Activated naive CD4-positive, alpha-beta T cell treated with anti-CD3 and anti-CD28 coated beads for 36 hours (primary cell): ENCODE measurements around the gene IL10RB. TPM values are rescaled to one million over a fixed set of nuclear protein-coding genes. Genes with fewer than 3 reads are reported as not detected.
"Not testable (repeated sequence)": the region's sequence is repeated elsewhere in the genome, so short reads cannot be mapped to it uniquely, and the experiment has no call there.

Source experiments
- CTCF ChIA-PET: fragments of 350-600 bp; sonication (Branson Sonifier 250); formaldehyde crosslinking; loops from one replicate; lab custom pipeline; 2021; ENCODE audit warnings: antibody characterized with exemption; lab: Charles Lee
- DNase-seq: peaks from one replicate; pipeline ENCODE4 v3.0.0-alpha.2; 2020
- H3K27ac Mint-ChIP-seq: one replicate; pipeline ENCODE4 v1.8.0; 2021; ENCODE audit warnings: mild to moderate bottlenecking, mixed read lengths
- H3K27me3 Mint-ChIP-seq: one replicate; pipeline ENCODE4 v1.8.0; 2021; ENCODE audit warnings: low read depth, mixed read lengths
- H3K36me3 Mint-ChIP-seq: one replicate; pipeline ENCODE4 v1.8.0; 2021; ENCODE audit warnings: low read depth, mixed read lengths
- H3K4me1 Mint-ChIP-seq: one replicate; pipeline ENCODE4 v1.8.0; 2021; ENCODE audit warnings: low read depth, mixed read lengths
- H3K4me3 Mint-ChIP-seq: one replicate; pipeline ENCODE4 v1.8.0; 2021; ENCODE audit warnings: mild to moderate bottlenecking, moderate library complexity, mixed read lengths
- H3K9me3 Mint-ChIP-seq: one replicate; pipeline ENCODE4 v1.8.0; 2021; ENCODE audit warnings: mixed read lengths
- intact Hi-C: fragments of 100-400 bp; cut with micrococcal nuclease; formaldehyde crosslinking; loops from one replicate; pipeline ENCODE4 v1.15.1; 2023
- total RNA-seq, 2 experiments: library from RNA; stranded (reverse); gene quantifications; one replicate each; pipeline ENCODE4 v1.2.3, GENCODE V29; 2021

IL10RB gene
- total RNA-seq, 2 experiments from 2014 or later: 23.9 TPM

- no peaks in the 10 kb centered on the region for H3K9me3 Mint-ChIP-seq
- H3K27ac Mint-ChIP-seq: peak overlapping the region; percentile 92
- CTCF ChIA-PET: interaction anchor here (0.5 to 0.8 kb wide), 4 partner anchors 11 to 288 kb away, joined by 3 to 5 read pairs (median 3); no protein-coding TSS in a partner anchor
- no peak for DNase-seq
- intact Hi-C loops: loop anchor here (5.0 to 10.0 kb wide), 2 partner anchors 460 to 742 kb away; partner anchors contain the start of gene PAXBP1
- peak overlapping the region; percentile 89 for H3K4me3 Mint-ChIP-seq
- H3K4me1 Mint-ChIP-seq: peaks cover 65% of the 10 kb centered on the region
- no peaks in the 10 kb centered on the region for H3K27me3 Mint-ChIP-seq
- peaks cover 12% of the 10 kb centered on the region for H3K36me3 Mint-ChIP-seq
These were observed 33.7 kb upstream of the IL10RB start for GRCh38 chr21:33232291-33233034.

DNA sequence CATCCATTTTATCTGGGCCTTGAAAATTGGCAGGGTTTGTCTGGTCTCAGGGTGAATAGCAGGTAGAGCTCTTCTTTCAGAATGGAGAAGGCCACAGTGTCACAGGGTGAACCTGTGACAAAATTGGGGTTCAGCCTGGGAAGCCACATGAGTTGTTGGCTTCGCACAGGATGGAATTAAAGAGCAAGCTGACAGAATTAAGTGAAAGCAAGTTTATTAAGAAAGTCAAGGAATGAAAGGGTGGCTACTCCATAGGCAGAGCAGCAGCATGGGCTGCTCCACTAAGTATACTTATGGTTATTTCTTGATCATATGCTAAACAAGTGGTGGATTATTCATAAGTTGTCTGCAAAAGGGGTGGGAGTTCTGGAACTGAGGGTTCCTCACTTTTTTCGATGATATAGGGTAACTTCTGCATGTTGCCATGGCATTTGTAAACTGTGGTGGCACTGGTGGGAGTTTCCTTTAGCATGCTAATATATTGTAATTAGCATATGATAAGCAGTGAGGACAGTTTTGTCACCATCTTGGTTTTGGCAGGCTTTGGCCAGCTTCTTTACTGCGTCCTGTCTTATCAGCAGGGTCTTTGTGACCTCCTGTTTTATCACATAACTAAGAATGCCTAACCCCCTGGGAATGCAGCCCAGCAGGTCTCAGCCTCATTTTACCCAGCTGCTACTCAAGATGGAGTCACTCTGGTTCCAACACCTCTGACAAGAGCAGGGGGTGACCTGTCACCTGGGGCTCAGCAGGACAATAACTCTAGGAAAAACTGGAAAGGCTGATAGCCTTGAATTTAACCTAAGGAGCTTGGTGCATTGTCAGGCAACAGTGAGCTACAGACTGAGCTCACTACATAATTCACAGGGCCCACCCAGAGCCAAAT lies 31.3 kb upstream of the IL10RB start:
- CTCF ChIA-PET: interaction anchor here (0.5 to 1.8 kb wide), 3 partner anchors 126 to 171 kb away, joined by 3 to 5 read pairs (median 4); no protein-coding TSS in a partner anchor
- peaks cover 12% of the 10 kb centered on the region for H3K36me3 Mint-ChIP-seq
- intact Hi-C loops: loop anchor here (5.0 to 10.0 kb wide), 2 partner anchors 463 to 740 kb away; partner anchors contain the start of gene PAXBP1
- DNase-seq: no peak
- peak overlapping the region; percentile 28 for H3K27ac Mint-ChIP-seq
- H3K9me3 Mint-ChIP-seq: no peaks in the 10 kb centered on the region
- H3K4me3 Mint-ChIP-seq: no peak overlapping the region
- no peaks in the 10 kb centered on the region for H3K27me3 Mint-ChIP-seq
- peaks cover 73% of the 10 kb centered on the region for H3K4me1 Mint-ChIP-seq

- Mint-ChIP-seq H3K9me3 (no peaks in the 10 kb centered on the region), H3K27ac (no peak overlapping the region), H3K27me3 (no peaks in the 10 kb centered on the region), H3K36me3 (peaks cover 11% of the 10 kb centered on the region), H3K4me3 (no peak overlapping the region), H3K4me1 (peaks cover 82% of the 10 kb centered on the region)
- DNase-seq: no peak
- intact Hi-C loops: loop anchor here (10.0 kb wide), 1 partner anchor 739 kb away; no protein-coding TSS in a partner anchor
- CTCF ChIA-PET: interaction anchor here (0.7 to 1.8 kb wide), 6 partner anchors 39 to 130 kb away, joined by 3 to 5 read pairs (median 3); partner anchors contain the start of gene IFNAR1
These were observed 30.0 kb upstream of the IL10RB start for GRCh38 chr21:33236013-33236686.

- intact Hi-C loops: loop anchor here (10.0 kb wide), 1 partner anchor 738 kb away; no protein-coding TSS in a partner anchor
- no peak for DNase-seq
- CTCF ChIA-PET: interaction anchor here (0.6 to 1.2 kb wide), 5 partner anchors 9 to 129 kb away, joined by 3 to 4 read pairs (median 3); partner anchors contain the start of gene IFNAR1
- Mint-ChIP-seq H3K36me3 (peaks cover 9% of the 10 kb centered on the region), H3K4me1 (peaks cover 84% of the 10 kb centered on the region), H3K4me3 (no peak overlapping the region), H3K27me3 (no peaks in the 10 kb centered on the region), H3K27ac (no peak overlapping the region), H3K9me3 (no peaks in the 10 kb centered on the region)
These were observed 29.4 kb upstream of the IL10RB start for GRCh38 chr21:33236766-33237165.

DNA sequence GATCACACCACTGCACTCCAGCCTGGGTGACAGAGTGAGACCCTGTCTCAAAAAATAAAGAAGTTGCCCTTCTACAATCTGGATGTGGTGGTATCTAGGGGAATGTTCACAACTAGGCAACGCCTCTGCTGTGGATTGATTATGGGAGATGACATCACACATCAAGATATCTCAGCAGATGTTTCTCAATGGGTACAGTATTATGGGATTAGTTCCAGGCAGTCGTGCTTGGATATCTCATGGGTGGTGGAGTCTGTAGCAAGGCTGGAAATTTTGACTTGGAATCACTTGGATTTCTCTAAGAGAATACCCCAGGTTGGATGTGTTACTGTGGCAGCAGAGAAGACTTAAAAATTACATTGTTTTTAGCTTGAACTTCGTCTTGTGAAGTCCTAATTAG lies 28.7 kb upstream of the IL10RB start:
- no peak for DNase-seq

GRCh38 chr21:33238146-33238545 lies 28.0 kb upstream of the IL10RB start:
- Mint-ChIP-seq H3K36me3 (peaks cover 9% of the 10 kb centered on the region), H3K27ac (peak overlapping the region; percentile 76), H3K9me3 (no peaks in the 10 kb centered on the region), H3K4me1 (peaks cover 80% of the 10 kb centered on the region), H3K27me3 (no peaks in the 10 kb centered on the region), H3K4me3 (no peak overlapping the region)
- CTCF ChIA-PET: interaction anchor here (0.7 kb wide), 2 partner anchors 18 to 19 kb away, joined by 3 read pairs; no protein-coding TSS in a partner anchor
- DNase-seq: no peak
- intact Hi-C loops: loop anchor here (1.0 to 10.0 kb wide), 4 partner anchors 18 to 737 kb away; no protein-coding TSS in a partner anchor

More for the DNA sequence above, 28.7 kb upstream of the IL10RB start:
- Mint-ChIP-seq H3K4me1 (peaks cover 85% of the 10 kb centered on the region), H3K27me3 (no peaks in the 10 kb centered on the region), H3K4me3 (no peak overlapping the region), H3K27ac (no peak overlapping the region), H3K9me3 (no peaks in the 10 kb centered on the region), H3K36me3 (peaks cover 14% of the 10 kb centered on the region)
- CTCF ChIA-PET: interaction anchor here (0.6 to 1.2 kb wide), 5 partner anchors 19 to 491 kb away, joined by 3 to 4 read pairs (median 3); partner anchors contain the start of gene IFNAR1
- intact Hi-C loops: loop anchor here (10.0 kb wide), 1 partner anchor 737 kb away; no protein-coding TSS in a partner anchor

DNA sequence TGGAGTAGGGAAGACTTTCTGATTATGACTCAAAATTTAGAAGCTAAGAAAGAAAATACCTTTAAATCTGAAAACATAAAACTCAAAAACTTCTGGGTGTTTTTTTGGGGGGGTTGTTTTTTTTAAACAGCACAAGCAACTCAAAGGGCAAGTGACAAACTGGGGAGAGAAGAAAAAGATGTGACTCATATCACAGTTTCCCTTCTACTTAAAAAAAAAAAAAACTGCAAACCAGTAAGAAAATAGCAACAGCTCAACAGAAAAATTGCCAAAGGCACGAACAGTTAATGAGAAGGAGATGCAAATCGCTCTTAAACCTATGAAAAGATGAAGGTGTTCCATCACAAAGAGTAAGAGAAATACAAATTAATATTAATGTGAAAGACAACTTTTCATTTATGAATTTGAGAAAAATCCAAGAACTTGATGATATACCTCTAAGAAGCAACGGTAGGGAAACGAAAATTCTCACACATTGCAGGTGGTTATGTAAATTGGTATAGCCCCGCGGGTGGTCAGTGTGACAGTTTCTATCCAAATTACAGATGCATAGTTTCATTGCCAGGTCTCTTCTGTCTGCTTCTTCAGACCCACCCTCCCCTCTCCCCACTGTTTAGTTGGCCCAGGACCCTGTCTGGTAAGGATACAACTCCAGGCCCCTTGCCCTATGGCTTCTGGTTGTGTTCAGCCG lies 27.5 kb upstream of the IL10RB start:
- Mint-ChIP-seq H3K27ac (peak overlapping the region; percentile 76), H3K27me3 (no peaks in the 10 kb centered on the region), H3K4me1 (peaks cover 80% of the 10 kb centered on the region), H3K36me3 (peaks cover 13% of the 10 kb centered on the region), H3K9me3 (no peaks in the 10 kb centered on the region), H3K4me3 (peak overlapping the region; percentile 3)
- intact Hi-C loops: loop anchor here (1.0 to 10.0 kb wide), 5 partner anchors 7 to 736 kb away; no protein-coding TSS in a partner anchor
- DNase-seq: no peak
- CTCF ChIA-PET: interaction anchor here (0.6 to 1.1 kb wide), 3 partner anchors 13 to 123 kb away, joined by 3 read pairs; no protein-coding TSS in a partner anchor

DNA sequence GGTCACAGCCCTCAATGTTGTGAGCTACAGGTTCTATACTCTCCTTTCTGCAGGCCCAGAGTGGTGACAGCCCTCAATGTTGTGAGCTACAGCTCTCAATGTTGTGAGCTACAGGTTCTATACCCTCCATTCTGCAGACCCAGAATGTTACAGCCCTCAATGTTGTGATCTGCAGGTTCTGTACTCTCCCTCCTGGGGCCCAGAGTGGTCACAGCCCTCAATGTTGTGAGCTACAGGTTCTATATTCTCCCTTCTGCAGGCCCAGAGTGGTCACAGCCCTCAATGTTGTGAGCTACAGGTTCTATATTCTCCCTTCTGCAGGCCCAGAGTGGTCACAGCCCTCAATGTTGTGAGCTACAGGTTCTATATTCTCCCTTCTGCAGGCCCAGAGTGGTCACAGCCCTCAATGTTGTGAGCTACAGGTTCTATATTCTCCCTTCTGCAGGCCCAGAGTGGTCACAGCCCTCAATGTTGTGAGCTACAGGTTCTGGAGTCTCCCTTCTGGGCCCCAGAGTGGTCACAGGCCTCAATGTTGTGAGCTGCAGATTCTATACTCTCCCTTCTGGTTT lies 26.5 kb upstream of the IL10RB start:
- intact Hi-C loops: loop anchor here (1.0 to 10.0 kb wide), 4 partner anchors 8 to 735 kb away; no protein-coding TSS in a partner anchor
- CTCF ChIA-PET: interaction anchor here (1.0 to 1.1 kb wide), 2 partner anchors 28 to 122 kb away, joined by 3 read pairs; no protein-coding TSS in a partner anchor

GRCh38 chr21:33240404-33240803 lies 25.8 kb upstream of the IL10RB start:
- intact Hi-C loops: no loop called here
- no peaks in the 10 kb centered on the region for H3K27me3 Mint-ChIP-seq
- no peak overlapping the region for H3K4me3 Mint-ChIP-seq
- no peaks in the 10 kb centered on the region for H3K9me3 Mint-ChIP-seq
- no peak overlapping the region for H3K27ac Mint-ChIP-seq
- peaks cover 26% of the 10 kb centered on the region for H3K36me3 Mint-ChIP-seq
- DNase-seq: no peak
- peaks cover 81% of the 10 kb centered on the region for H3K4me1 Mint-ChIP-seq
- CTCF ChIA-PET: interaction anchor here (1.4 to 1.5 kb wide), 2 partner anchors 43 to 122 kb away, joined by 3 to 6 read pairs; no protein-coding TSS in a partner anchor

More for the DNA sequence above, 26.5 kb upstream of the IL10RB start:
- peak overlapping the region; percentile 3 for H3K4me3 Mint-ChIP-seq
- not testable (repeated sequence) for DNase-seq, H3K27me3 Mint-ChIP-seq, H3K9me3 Mint-ChIP-seq
- H3K4me1 Mint-ChIP-seq: peaks cover 83% of the 10 kb centered on the region
- peak overlapping the region; percentile 73 for H3K27ac Mint-ChIP-seq
- H3K36me3 Mint-ChIP-seq: peaks cover 20% of the 10 kb centered on the region

DNA sequence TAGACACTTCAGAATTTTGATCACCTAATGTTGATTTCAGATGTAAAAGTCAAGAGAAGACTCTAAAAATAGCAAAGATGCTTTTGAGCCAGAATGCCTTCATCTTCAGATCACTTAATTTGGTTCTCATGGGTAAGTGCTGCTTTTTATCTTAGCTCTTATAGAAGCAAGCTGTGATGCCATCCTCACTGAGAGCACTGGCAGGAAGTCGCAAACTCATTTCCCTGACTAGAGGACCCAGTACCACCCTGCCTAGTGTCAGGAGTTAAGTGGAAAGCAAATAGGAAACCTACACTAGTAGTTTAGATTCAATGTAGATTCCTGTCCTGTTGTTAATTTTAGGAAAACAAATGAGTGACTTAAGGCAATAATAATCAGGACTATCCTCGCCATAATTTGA lies 24.3 kb upstream of the IL10RB start:
- intact Hi-C loops: no loop called here

More for the DNA sequence above, 24.3 kb upstream of the IL10RB start:
- CTCF ChIA-PET: no interaction called here
- Mint-ChIP-seq H3K27ac (peak overlapping the region; percentile 31), H3K36me3 (peaks cover 37% of the 10 kb centered on the region), H3K27me3 (no peaks in the 10 kb centered on the region), H3K4me3 (no peak overlapping the region), H3K4me1 (peaks cover 86% of the 10 kb centered on the region), H3K9me3 (no peaks in the 10 kb centered on the region)
- DNase-seq: peak; percentile 48
